Measurements from ENCODE around the gene UBE3D.
A peak's percentile ranks its signal among the peaks of the same experiment; 100 is the strongest.

Gene UBE3D

DNA sequence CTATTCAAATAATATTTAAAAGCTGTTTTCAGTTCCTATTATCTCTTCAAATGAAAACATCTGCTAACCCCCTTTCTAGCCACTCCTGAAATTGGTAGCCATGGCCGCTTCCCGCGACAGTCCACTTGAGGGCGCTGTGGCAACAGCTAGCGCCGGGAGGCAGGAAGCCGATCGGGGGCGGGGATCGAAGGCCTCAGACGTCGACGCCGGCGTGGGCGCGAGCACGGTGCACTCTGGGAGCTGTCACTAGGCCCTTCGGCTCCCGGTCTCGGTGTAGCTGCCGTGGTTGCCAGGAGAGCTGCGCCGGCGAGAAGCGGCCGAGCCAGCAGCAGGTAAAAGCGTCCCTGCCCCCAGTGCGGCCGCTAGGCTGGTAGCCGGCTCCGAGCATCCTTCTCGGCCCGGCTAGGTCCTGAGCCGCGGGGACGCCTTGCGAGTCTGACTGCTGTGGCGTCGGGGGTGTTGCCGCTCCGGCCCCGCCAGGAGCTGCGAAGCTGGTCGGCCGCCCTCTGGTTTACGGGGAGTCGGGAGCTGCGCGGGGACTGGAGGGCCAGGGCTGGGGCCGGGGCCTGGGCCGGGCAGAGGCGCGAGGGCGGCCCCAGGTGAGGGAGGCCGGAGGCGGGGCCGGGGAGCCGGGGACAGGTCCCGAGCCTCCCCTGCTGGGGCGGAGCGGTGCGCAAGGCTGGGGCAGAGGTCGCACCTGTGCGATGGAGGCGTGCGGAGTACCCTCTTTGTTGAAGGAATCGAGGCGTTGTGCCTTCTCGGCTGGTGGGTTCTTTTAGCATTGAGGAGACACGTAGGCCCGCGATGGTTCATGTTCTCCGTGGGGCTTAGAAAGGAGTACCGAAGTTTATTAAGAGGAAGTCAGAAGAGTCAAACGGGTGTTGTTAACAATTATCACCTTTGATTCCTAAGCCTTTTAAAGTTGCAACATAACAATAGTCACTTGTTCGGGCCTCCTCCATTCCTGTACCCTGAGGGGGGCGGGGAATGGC is 2.1 kb upstream of the UBE3D start, which contains the start of gene DOP1A:
Gene DOP1A, plus strand, starts transcription at position 224 of the 992 bp plus-strand sequence. CDS start 29,307 bp downstream, outside the sequence.
- 0 out of 2 replicates have a peak, but pooled peaks cover 4% of the 10 kb centered on the region for H3K36me3 ChIP-seq

DNA sequence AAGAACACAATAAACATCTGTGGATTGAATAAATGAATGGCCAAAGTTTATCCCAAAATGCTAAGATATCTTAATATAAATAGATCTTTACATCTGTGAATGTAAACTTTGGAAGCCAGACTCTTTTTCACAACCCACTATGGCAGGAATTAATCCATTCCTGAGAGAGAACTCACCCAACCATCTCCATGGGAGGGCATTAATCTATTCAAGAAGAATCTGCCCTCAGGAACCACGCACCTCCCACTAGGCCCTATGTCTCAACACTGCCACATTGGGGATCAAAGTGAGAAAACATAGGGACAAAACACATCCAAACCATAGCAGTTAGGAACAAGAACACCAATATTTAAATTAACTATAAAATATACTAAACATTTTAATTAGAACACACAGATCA is 3.4 kb downstream of the UBE3D start:
- Histone ChIP-seq H3K4me3 (ENCODE audit: low read depth, low read length) (no peak overlapping the region), H3K4me1 (no peaks in the 10 kb centered on the region; the same call in 1 of the 2 replicates), H3K36me3 (peaks cover 14% of the 10 kb centered on the region), H3K9me3 (no peaks in the 10 kb centered on the region), H3K27me3 (no peaks in the 10 kb centered on the region)
- DNase-seq = no peak
- TF ChIP-seq, protein P1, sequence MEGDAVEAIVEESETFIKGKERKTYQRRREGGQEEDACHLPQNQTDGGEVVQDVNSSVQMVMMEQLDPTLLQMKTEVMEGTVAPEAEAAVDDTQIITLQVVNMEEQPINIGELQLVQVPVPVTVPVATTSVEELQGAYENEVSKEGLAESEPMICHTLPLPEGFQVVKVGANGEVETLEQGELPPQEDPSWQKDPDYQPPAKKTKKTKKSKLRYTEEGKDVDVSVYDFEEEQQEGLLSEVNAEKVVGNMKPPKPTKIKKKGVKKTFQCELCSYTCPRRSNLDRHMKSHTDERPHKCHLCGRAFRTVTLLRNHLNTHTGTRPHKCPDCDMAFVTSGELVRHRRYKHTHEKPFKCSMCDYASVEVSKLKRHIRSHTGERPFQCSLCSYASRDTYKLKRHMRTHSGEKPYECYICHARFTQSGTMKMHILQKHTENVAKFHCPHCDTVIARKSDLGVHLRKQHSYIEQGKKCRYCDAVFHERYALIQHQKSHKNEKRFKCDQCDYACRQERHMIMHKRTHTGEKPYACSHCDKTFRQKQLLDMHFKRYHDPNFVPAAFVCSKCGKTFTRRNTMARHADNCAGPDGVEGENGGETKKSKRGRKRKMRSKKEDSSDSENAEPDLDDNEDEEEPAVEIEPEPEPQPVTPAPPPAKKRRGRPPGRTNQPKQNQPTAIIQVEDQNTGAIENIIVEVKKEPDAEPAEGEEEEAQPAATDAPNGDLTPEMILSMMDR (IDR thresholded peaks at IDR 0.05; ENCODE audit: low read depth, low read length) = no peak

More for the DNA sequence above, 2.1 kb upstream of the UBE3D start, which contains the start of gene DOP1A:
- Histone ChIP-seq H3K27me3 (no peaks in the 10 kb centered on the region), H3K4me1 (no peaks in the 10 kb centered on the region), H3K9me3 (no peaks in the 10 kb centered on the region), H3K4me3 (ENCODE audit: low read depth, low read length) (peak within 1 kb of the TSS; percentile 83)
- TF ChIP-seq, protein P1 (IDR thresholded peaks at IDR 0.05; ENCODE audit: low read depth, low read length) = peak; percentile 97
- peak; percentile 97 for DNase-seq

DNA sequence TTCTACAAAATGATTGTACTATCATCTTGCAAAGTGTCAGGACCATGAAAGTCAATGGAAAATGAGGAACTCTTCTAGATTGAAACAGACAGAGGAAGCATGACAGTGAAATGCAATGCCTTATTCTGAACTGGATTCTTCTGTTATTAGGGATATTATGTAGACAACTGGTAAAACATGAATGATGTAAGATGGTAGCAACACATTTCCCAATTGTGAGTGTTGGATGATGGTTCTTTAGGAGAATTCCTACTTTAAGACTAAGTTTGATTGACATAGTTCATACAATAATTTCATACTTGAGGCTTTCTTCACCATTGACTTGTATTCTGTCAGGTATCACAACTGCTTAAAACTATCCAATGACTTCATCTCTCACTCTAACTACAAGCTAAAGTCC is 4.5 kb downstream of the UBE3D start:
- H3K9me3 ChIP-seq = no peaks in the 10 kb centered on the region
- no peaks in the 10 kb centered on the region; the same call in 1 of the 2 replicates for H3K4me1 ChIP-seq
- DNase-seq = no peak
- no peaks in the 10 kb centered on the region for H3K27me3 ChIP-seq
- TF ChIP-seq, protein P1 (IDR thresholded peaks at IDR 0.05; ENCODE audit: low read depth, low read length) = no peak
- H3K36me3 ChIP-seq = peaks cover 24% of the 10 kb centered on the region
- H3K4me3 ChIP-seq (ENCODE audit: low read depth, low read length) = no peak overlapping the region

DNA sequence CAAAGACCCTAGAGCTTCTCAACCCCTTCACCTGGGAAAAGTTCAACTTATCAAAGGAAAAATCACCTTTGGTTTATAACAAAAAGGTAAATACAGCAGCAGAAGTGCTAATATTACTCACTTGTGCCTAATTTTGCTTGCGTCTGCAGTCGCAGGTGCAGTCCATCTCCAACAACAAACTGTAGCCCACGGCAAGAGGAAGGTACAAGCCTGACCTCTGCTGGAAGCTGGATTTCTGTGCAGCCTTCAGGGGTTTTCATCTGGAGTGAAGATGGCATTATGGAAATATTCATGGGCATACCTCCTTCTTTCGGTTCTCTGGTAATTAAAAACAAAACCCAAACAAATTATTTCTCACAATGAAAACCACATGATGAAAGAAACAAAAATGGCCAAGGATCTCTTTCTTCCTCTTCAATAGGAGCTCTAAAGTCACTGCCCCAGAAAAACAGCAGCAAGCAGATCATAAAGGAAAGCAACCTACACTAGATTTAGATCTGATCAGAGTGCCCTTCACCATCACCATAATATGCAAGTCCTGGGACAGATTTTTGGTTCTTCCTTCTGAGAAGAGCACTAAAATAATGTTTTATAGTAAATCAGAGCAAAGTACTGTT is 7.8 kb downstream of the UBE3D start:
- H3K4me1 ChIP-seq = peaks cover 18% of the 10 kb centered on the region
- no peaks in the 10 kb centered on the region for H3K9me3 ChIP-seq
- no peak overlapping the region for H3K4me3 ChIP-seq (ENCODE audit: low read depth, low read length)
- TF ChIP-seq, protein P1 (IDR thresholded peaks at IDR 0.05; ENCODE audit: low read depth, low read length) = peak; percentile 93
- DNase-seq = peak; percentile 61
- H3K27me3 ChIP-seq = no peaks in the 10 kb centered on the region
- H3K36me3 ChIP-seq = peaks cover 35% of the 10 kb centered on the region

DNA sequence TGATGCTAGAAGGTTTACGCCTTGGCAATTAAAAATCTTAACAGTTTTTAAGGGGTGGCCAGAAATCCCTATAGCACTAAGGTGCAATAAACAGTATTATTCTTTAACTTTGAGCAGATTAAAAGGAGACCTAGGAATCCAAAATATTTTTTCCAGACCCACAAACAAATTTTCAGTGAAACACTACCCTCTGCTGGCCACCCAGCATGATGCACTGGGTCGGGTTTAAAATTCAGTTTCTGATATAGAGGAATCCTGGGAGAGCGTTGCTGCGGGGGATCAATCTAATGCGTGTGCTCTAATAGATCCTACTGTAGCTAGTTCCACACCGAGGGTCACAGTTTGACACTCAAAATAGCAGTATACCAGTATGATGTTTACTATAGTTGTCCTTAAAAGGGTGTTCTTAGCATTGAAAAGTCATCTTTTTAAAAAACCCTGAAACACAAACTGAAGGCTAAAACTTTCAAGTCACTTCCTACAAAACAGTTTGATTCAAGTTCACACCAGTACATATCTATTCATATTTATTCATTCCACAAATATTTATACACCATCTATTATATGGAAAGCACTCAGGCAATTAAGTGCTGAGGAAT is 10.2 kb downstream of the UBE3D start:
- Histone ChIP-seq H3K36me3 (peaks cover 38% of the 10 kb centered on the region), H3K4me1 (peaks cover 37% of the 10 kb centered on the region), H3K9me3 (no peaks in the 10 kb centered on the region), H3K27me3 (no peaks in the 10 kb centered on the region), H3K4me3 (ENCODE audit: low read depth, low read length) (no peak overlapping the region)
- TF ChIP-seq, protein P1 (IDR thresholded peaks at IDR 0.05; ENCODE audit: low read depth, low read length) = peak; percentile 83
- peak; percentile 47 for DNase-seq

All from BE2C (cell line).